ENCODE results near the gene MYL12A.
A peak's percentile ranks its signal among the peaks of the same experiment; 100 is the strongest.

MYL12A gene

DNA sequence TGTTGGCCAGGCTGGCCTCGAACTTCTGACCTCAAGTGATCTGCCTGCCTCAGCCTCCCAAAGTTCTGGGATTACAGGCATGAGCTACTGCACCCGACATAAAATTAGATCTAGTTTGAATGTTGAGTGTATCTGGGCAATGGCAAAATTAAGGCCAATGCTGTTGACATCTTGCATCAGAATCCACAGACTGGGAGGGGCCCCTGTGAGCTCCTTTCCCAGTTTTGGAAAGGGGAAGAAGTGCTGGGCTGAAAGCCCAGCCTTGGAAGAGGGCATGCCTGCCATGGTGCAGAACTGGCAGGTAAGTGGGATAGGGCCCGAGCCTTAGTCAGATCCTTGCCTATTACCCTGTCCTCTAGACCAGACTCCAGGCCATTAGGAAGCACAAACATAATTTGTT is 23.4 kb upstream of the MYL12A start:
- DNase-seq = no peak

DNA sequence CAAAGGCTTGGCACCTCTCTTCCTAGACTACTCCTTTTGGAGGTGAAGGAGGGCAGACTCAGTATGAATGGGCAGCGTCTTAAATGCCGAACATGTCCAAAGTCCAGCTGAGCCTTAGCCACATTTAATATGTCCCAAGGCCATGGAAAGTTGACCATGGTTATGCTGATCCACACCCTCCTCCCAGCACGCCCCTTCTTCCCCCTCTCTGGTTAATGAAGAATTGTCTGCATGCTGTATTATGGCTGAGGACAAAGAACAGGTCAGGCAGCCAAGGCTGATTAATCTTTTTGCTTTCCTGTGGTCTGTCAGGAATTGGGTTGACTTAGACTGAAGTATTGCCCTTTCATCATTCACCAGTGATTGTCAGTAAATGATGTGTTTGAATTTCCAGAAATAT is 22.0 kb upstream of the MYL12A start:
- no peak for DNase-seq

DNA sequence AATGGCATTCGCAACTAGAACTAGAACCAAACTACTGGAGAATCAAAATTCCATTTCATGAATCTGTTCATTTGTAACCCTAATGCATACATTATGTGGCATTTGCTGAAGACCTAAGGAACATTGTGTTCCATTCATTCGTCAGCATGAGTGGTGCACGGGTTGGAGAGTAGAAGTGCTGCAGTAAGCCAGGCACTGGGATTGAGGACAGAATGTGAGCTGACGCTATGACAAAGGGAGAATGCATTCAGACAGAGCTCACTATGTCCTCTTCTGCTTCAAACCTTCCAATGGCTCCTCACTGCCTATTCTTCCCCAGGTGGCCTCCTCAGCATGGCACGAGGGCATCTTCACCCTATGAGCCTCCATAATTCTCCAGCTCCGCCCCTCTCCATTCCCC is 21.6 kb upstream of the MYL12A start:
- no peak for DNase-seq

DNA sequence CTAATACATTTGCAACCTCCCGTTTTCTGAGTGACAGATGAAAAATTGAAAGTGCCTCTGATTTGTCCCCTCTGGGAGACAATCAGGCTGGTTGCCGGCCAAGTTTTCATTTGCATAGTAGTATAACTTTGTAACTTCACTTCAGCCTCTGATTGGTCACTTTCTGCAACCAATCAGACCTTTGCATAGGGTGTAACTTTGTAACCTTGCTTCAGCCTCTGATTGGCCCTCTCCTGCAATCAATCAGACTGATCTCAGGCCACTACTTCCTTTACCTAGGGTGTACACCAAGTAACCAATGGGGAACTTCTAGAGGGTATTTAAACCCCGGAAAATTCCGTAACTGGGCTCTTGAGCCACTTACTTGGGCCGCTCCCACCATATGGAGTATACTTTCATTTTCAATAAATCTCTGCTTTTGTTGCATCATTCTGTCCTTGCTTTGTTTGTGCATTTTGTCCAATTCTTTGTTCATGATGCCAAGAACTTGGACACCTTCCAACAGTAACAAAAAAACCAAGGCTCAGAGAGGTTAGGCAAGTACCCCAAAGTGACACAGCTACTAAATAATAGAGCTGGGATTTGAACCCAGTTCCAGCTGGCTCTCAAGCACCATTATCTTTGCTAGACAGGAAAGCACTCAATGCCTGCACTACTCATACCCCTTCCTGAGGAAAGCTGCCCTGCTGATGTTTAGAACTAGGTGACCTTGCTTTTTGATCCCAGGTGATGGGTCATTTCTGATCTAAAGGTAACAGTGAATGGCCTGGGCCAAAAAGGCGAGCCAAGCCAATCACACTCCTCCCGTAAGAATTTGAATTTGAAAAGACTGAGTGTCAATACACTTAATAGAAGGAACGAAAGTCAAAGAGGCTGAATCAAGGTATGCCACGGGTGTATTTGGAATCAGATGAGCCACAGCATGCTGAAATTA is 16.9 kb upstream of the MYL12A start:
- no peak for DNase-seq

DNA sequence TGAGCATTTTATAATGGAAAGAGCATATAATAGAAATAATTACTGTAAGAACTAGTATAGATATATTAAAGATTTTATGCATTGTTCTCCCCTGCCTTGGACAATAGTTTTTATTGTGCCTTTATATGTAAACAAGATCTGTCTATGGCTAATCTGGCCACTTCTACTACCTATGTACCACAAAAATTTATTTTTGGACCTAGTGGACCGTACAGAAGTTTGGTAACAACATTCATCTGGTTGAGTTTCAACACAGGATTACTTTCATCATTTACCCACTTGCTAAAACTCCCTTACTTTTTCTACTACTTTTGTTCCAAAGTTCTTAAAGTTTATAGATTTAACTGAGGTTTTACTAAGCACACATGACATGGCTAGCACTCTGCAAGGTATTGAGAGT is 14.6 kb upstream of the MYL12A start:
- no peak for DNase-seq

DNA sequence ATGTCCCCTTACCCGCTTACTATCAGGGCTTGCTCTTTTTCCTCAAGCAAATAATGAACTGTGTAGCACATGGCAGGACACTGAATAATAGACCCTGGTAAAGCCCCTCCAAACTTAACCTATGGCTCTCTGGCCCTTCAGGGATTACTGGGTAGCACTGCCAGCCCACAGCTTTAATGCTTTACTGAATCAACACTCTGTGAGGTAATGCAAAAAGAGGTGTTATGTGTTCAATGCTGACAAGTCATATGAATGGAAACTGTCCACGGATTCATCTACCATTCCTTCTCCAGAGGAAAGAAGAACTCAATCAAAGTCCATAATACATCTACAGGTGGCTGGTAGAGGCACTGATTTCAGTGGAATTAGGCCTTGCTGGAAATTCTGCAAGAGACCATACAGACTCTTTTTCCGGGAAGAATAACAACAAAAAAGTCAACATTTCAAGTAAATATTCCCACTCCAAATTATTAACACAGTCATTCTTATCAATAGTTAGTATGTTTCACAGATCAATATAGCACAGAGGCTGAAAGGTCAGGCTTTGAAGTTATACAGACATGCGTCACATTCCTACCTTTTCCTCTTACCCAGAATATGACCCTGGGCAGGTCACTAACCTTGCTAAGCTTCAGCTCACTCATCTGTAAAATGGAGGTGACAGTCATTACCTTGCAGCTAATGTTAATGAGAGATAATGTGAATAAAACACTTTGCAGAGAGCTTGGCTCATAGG is 14.0 kb upstream of the MYL12A start:
- DNase-seq = no peak

DNA sequence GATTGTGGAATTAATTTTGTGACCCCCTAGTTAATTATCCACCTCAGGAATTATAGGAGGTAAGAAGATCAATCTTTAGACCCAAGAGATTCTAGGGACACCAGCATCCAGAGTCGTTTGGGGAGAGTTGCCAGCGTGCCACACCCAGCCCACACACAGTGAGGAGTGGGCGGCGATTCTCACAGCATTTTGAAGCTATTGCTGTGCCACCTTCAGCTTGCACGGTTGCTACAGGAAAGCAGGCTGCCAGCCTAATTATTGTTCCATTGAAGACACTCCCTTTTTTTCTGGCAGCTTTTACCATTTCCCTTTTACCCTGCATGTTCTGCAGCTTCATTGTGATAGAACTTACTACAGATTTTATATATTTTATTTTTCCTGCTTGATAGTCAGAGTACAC is 13.1 kb upstream of the MYL12A start:
- peak in 3 of 51 donors; percentile 13 to 32 (median 19) for DNase-seq

DNA sequence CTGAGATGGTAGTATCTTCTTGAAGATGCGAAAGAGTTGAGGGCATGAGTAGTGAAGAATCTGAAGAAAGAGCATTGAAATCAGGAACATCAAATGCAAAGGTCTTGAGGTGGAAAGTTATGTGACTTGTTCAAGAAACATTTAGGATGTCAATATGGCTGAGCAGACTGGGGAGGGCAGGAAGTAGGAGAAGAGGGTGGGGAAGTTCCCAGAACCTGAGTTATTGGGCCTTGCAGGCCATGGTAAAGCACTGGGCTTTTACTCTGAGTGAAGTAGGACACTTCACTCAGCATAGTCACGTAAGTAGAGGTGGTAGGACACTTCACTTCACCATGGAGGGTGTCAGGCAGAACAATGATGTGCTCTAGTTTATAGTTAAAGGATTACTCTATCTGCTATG is 11.8 kb upstream of the MYL12A start:
- DNase-seq = no peak

DNA sequence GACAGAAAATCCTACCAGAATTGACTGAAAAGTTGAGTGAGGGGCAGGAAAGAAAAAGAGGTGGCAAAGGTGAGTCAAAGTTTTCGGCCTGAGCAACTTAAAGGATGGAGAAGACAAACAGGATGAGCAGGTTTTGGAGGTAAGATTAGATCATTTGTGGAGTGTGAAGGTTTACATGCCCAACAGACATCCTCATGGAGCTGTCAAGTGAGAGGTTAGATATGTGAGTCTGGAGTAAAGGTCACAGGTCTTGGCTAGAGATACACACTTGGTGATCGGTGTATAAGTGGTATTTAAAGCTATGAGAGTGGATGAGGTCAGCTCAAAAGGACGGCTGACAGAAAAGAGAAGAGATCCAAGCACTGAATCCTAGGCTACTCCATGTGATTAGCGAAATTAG is 11.1 kb upstream of the MYL12A start:
- DNase-seq = no peak

DNA sequence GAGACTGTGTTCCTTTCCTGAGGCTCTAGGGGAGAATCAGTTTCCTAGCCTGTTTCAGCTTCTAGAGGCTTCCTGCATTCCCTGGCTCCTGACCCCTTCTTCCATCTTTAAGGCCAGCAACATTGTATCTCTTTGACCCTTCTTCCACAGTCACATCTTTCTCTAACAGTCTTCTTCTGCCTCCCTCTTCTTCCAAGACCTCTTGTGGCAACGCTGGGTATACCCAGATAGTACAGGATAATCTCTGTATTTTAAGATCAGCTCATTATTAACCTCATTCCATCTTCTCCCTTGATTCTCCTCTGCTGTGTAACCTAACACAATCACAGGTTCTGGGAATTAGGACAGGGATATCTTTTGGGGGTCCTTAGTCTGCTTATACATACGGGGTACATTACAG is 8.9 kb upstream of the MYL12A start:
- no peak for DNase-seq

DNA sequence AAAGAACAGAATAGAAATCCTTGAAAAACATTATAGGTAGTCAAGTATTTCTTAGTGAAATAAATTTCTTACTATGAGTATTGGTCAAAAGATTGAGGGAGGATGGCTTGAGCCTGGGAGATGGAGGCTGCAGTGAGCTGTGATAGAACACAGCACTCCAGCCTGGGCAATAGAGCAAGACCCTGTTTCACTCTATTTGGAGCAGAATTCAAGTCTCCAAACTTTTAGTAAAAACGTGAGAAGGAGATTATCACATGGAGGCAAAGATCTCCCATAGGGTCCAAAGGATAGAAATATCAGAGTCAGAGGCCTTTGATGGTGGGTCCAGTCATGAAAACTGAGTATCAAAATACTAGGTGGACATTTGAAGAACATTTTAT is 2.4 kb upstream of the MYL12A start:
- DNase-seq = no peak

DNA sequence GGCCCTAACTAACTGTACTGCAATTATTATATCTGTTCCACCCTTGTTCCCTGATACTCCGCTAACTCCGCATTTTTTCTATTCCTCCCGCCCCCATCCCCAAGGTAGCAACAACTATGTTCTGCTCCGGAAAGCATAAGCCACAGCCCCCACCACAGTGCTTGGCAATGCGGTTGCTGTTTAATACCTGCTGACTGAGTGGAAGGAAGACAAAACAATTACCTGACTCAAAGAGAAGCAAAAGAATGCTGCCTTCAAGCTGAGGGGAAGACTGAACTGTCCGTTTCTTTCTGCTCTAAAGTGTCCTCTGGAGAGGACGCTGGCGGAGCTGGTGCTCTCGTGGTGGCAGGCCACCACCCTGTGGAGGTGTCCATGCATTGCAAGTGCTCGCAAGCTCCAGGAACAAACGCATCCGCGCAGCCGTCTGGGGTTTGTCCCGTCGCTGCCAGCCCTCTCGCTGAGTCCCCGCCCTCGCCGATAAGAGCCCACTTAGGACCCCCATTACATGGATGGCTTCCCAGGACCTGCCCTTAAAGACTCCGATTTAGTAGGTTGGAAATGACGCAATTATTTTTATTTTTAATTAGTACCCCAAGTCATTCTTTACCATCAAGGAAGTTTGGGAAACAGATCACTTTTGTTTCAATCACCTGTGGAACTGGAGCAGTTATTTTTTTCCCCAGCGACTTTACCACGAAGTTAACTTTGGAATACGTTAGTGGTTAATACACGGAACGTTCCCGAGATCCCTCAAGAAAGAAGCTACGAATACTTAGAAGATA is 1.6 kb upstream of the MYL12A start:
- peak; percentile 7 to 88 (median 71) for DNase-seq

DNA sequence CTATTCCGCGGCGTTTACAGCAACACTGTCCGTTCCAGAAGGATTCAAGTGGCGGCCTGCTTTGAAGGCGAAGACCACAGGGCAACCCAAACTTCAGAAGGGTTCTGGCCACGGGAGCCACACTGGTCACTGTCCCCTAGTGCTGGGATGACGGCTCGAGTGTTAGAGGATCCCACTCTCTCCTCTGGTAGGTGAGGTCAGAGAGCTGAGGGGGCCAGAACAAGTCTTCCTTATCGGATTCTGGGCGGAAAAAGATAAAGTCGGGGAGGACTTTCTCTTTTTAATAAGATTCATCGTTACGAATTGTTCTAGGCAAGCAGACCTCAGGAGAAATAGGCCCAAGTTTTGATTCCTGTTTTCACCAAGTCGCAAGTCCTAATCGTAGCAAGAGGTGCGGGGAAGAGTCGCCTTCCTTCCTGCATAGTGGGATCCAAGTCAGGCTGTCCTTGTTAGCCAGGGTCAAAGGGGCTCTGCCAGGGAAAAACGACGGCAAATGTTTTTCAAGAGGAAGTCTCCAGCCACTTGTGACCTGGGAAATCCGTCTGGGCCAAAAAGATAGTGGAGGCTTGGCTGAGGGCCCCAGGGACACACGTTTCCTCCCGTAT is 864 bp upstream of the MYL12A start:
- DNase-seq = peak in 27 of 51 donors; percentile 3 to 72 (median 22)

DNA sequence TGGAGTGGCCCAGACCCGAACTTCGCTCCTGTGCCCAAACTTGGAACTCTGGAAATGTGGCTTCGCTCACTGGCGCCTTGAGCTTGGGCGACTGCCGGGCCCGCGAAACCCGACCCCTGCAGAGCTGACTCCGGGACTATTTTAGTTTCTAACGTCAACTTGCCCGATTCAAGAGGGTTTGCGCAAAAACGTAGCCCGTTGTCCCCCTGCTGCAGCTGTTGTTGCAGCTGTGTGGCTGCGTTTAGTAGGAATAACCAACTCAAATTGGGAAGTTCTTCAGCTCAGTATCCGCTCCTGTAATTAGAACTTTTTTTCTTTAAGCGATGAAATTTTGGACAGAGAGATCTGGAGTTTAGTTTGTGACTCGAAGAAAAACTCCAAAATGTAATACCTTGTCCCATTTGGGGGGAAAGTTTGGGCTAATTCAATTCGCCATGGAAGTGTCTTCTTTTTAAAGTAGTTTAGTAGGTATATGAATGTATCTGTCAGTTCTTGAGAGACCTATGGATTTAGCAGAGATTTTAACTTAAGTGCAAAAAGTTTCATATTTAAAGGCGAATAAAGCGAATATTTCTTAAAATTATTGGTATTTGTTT is 559 bp downstream of the MYL12A start:
- DNase-seq = peak in 10 of 51 donors; percentile 21 to 61 (median 44)

DNA sequence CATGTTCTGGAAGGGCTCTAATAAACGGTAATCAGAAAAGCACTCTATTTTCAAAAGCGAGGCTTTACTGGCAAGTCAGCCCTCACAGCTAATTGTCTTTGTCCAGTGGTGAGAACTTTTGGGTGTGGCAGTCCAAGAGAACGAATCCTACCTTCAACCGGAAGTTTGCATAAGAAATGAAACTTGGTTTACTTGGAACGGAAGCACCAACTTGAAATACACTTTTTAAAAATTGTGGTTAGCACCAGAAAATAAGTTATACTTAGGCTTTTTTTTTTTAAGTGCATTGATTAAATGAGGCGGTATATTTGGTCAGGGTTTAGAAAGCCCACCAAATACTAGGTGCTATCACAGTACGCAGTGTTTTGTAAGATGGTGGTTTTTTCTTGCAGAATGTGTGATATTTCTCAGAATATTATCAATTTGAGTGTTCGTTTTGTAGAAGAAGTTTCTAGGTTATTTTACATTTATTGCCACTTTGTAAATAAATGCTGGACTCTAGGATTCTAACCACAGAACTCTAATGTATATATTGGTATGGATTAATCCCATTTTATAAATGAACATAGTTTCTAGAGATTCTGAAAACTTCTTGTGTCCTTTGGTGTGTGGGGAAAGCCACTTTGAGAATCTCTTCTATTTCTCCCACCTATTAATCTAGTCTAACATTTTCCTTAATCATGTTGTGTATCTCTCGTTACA is 1.2 kb downstream of the MYL12A start:
- no peak for DNase-seq

DNA sequence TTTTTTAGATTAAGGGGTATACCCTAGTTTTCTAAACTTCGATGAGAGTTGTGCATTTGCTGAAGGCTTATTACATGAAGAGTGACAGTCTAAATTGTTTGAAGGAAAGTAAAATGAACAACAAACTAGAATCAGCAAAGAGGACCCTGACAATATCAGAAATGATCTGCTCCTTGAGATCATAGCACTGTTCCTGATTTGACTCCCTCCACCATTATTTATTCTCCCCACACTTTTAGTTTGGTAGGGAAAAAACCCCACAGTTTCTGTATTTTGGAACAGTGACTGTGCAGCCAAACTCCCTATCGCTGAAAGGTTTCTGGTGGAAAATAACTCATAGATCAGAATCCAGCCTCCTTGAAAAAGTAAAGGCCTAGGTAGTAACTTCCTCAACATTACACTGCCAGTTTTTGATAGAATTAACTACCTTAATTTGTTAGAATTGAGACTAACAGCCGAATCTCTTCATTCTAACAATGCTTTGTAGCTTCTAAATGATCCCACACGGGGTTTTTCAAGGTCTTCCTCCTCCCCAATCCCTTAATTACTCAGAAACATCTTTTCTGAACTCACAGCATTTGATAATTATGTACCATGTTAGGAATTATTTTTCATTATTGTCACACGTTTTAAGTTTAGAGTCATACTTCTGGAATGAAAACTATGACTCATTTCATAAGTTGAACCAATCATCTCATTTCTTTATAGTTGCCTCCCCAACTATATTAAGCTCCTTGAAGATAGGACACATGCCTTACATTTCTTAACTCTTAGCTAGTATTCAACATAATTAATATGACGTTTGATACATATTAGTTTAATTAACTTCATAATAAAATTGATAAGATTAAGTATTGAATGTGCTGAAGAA is 2.9 kb downstream of the MYL12A start:
- no peak for DNase-seq

DNA sequence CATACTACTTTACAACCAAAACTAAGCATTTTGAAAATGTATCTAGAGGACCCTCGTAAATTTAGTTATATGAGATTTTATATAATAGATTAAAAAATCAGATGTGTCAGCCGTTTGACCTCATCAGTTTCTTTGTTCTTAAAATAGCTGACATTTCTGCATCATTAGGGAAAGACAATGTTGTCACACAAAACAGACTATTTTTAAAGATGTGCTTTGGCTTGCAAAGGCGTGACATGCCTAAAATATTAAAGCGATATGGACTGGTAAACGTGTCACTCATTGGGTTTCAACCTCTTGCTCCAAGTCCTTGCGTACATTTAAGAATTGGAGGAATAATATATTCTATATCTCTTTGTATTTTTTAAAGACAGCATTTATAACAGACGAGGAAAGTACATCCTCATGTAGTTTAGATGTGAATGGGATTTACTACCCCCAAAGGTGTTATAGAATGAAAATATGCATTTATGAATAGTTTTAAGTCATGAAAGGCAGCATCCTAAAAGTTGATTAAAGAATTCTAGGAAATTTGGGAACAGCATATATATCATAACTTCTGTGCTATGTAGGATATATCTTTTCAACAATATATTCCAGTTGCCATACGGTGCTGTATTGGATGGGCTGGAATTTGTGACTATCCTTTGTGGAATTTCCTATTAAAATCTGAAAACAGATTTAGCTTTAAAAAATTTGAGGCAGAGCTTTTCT is 3.8 kb downstream of the MYL12A start:
- no peak for DNase-seq

DNA sequence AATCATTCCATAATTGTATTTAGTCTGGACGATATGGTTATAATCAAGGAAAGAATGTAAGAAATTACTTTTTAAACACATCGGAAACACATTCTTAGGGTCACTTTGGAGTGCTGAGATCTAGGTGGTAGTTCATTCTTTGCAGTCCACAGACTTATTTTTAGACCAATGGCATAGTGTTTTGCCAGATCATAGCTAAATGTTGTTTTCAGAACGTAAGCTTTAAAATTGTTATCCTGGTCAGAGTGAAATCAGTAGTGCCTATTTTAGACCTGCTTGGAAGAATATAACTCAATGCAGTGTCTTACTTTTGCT is 4.3 kb downstream of the MYL12A start:
- no peak for DNase-seq

DNA sequence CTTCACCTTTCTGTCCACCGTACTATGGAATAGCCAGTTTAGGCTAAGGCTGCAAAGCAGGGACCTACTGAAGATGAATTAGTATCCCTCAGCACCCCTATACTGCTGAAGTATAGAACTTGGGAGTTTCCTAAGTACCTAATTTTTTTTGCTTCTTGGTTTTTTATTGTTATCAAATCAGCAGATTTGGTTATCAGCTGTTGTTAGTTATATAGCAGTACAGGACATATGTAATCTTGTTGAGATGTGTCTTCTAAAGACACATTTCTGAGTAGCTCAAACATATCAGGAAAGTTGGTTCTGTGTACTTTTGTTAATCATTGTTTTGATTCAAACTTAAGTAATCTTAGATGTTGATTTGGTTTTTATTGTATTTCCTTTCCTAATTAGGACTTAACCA is 5.2 kb downstream of the MYL12A start:
- no peak for DNase-seq
